OCI-M1 (cell line): ENCODE data around the gene SLC12A7.
"Not testable (repeated sequence)": the region's sequence is repeated elsewhere in the genome, so short reads cannot be mapped to it uniquely, and the experiment has no call there.

Experiments
- DNase-seq: peaks from one replicate; lab custom pipeline; 2025; lab: John Stamatoyannopoulos, UW

The SLC12A7 gene

DNA sequence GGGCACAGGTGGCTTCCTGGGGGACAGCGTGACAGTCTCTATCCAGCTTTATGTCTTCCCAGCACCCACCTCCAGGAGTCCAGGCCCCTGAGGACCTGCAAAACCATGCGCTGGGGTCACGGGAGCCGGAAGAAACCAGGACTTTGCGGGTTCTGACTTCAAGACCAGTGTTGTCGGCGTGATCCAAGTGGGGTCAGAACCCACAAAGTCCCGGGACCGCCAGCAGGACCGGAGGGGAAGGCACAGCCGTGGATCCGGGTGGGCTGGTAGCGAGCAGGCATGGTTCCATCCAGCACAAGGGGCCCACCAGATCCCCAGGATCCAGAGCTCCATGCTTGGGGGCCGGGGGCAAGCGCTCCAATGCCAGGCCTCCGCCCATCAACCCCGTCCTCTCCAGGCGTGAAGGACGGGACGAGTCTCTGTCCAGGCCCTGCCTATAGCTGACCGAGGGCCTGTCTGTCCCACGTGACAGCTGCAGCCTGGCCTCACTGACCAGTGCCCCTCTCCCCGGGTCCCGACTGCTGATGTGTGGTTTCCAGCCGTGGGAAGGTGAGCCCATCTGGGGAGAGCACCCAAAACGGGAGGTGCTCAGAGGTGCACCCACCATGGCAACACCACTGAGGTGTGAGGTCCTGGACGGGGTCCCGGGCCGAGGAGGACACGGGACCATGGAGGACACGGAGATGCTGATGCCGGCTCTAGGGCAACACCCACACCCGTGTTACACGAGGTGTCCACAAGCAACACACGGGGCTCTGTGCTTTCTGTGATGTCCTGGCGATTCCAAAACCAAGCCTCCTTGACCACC lies 48.9 kb downstream of the SLC12A7 start:
- no peak for DNase-seq

DNA sequence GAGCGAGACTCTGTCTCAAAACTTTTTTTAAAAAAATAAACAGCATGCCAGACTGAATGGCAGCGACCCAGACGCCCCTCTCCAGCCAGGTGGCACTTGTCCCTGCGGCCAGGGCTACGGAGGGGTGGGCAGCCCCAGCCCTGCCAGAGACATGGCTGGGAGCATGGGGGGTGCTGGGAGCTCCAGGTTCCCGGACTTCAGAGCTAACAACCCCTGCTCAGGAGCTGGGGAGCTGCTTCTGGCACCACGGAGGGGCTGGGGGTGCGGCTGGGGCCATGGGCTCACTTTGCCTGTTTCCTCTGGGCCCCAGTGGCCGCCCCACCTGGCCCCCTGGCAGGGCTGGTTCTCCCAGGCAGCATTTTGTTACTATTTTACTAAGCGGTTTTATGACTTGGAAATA lies 49.9 kb downstream of the SLC12A7 start:
- DNase-seq, result no peak

DNA sequence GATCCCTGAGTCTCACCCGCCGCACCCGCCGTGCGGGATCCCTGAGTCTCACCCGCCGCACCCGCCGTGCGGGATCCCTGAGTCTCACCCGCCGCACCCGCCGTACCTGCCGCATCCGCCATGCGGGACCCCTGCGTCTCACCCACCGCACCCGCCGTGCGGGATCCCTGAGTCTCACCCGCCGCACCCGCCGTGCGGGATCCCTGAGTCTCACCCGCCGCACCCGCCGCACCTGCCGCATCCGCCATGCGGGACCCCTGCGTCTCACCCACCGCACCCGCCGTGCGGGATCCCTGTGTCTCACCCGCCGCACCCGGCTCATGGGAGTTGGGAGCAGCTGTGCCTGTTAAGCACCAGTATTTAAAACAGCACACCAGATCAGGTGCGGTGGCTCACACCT lies 50.6 kb downstream of the SLC12A7 start:
- DNase-seq, result not testable (repeated sequence)

DNA sequence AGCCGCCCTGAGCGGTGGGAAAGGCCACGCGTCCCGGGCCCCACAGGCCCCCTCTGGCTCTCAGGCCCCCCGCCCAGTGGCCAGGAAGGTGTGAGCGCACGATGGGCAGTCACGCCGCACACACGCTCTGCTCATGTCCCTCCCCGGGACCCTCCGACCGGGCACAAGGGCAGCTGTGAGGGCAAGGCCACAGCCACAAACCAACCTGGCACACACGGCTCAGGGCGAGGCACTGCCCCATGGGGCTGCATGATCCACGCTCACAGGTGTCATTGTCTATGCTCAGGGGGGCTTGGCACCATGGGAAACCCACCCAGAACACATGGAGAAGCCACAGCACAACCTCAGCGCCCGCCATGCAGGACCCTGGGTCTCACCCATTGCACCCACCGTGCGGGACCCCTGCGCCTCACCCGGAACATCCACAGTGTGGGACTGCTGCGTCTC lies 51.3 kb downstream of the SLC12A7 start:
- no peak for DNase-seq

DNA sequence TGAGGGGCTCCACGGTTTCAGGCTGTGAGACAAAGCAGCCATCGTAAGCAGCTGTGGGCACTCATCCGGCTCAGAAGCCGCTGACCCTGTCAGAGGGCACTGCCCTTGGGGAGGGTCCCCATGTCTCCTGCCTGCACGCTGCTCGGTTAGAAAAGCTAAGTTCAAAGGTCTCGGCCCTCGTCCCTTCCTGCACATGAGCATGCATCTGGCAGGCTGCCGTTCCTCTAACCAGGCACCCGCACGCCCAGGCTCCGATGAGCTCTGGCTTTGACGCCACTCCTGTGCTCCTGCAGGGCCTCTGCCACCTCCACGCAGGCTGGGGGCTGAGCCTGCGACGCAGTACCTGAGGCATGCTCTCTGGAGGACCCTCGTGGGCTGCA lies 52.0 kb downstream of the SLC12A7 start:
- DNase-seq, result no peak

DNA sequence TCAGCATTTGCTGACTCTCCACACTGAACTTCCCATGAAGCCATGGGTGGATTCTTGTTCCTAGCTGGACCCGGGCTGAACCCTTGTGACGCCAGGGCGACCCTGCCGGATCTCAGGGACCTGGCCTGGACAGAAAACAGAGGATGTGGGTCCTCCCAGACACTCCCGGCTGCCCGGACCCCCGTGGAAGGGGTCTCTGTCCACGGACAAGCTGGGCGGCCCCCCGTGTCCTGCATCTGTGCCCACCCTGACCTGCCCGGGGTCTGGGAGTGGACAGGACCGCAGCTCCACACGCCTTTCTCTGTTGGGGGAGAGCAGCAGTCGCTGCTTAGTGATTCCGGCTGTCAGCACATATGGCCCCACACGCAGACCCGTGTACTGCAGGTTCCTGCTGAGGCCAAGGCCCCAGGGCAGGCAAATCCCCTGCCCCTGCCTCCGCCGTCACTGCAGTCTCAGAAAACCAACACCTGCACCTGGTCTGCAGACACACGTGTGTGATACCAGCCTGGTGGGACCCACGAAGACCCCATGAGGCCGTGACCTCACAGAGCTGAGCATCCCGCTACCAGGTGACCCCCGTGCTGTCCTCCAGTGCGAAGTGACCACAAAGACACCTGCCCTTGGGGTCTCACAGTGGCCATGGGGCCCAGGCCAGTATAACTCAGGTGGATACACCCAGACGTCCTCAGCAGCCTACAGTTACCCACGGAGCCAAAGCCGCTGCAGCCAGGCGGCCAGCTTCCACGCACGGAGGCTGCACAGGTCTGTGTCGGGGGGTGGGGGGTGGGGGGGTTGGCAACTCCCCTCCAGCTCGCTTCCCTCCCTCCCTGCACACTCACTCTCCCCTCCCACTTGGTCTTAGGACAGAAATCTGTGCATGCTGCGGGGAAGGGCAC lies 52.6 kb downstream of the SLC12A7 start:
- no peak for DNase-seq

DNA sequence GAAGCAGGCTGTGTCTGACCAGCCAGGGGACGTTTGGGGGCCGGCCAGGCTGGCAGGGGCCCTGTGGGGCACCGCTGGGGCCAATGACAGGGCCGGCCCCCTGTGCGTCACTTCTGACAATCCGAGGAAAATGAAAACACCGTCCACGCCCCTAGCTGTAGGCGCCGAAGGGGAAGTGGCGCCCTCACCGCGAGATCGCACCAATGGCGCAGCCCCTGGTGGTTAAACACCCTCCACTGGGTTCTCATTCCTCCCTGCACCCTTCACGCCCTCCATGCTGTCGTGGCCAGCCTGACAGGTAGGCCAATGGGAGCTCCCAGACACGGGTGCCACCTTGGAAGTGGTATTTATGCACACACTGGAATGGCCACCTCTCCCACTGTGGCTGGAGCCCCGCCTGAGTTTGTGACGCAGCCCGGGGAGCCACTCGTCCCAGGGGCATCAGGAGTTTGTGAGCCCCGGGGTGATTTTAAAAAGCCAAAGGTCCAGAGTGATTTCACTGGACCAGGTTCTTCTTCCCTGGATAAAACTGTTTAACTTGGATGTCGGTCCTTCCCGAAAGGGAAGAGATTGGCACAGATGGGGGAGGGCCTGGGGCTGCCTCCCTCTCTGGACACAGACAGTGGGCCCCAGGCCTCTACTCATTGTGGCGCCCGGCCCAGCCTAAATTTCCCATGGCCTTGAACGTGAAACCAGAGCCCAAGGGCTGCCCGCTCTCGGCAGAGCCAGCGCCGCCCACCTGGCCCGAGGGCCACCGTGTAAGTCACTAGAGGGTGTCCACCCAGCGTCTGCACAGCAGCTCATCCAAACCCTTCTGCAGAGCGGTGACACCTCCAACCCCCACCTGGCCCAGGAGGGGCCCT lies 53.5 kb downstream of the SLC12A7 start:
- no peak for DNase-seq

DNA sequence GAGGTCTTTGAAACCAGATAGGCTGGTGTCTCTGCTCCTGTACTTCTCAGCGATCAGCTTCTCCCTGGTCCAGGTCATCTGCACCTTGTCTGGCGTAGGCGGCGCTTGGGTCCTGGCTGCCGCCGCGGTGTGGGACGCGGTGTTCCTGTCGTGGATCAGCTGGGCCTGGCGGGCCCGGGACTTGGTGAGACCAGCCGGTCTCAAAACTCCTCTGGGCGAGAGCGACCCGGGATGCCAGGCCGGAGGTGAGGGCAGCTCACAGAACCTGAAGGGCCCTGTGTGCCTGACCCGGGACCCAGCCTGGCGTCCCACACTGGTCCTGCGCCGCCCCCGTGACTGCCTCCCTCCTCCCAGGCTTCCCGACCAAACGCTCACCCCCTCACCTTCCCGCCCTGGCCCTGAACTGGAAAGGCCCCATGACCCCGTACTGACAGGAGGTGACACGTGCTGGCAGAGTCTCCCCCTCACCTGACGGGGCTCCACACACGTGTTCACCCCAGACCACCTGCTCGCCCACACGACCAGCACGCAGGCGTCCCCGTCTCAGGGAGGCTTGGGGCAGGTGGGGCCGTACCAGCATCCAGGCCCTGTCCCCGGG lies 54.3 kb downstream of the SLC12A7 start:
- DNase-seq, result no peak

DNA sequence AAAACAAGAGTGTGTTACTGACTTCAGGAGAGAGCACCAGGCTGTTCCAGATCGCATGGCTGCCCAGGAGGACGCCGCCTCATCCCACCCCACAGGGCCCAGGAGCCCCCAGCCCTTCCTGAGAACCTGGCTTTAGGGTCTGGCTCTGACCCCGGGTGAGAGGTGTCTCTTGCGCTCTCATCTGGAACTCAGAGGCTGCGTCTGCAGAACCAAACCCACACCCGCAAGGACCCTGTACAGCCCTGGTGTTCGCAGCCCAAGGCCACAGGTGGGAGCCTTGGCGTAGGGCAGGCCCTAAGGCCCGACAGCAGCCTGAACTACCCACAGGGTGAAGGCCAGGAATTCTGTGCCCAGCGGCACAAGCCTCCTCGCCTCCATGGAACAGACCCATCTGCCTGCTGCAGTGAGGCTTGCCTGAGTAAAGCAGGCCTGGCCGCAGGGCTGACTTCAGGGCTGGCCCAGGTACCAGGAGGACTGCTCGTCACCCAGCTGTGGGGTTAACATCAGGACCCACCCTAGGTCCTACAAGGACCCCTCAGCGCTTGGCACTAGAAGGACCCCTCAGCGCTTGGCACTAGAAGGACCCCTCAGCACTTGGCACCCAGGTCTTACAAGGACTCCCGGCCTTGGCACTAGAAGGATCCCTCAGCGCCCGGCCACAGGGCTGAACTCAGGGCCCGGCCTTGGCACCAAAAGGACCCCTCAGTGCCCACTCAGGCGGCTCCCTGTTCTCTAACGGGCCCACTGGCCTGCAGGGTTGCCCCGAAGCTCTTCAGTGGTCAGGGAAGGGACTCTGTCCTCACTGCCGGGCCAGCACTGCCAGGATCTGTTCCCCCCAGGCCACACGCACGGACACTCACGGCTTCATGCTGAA lies 55.0 kb downstream of the SLC12A7 start:
- DNase-seq, result no peak

DNA sequence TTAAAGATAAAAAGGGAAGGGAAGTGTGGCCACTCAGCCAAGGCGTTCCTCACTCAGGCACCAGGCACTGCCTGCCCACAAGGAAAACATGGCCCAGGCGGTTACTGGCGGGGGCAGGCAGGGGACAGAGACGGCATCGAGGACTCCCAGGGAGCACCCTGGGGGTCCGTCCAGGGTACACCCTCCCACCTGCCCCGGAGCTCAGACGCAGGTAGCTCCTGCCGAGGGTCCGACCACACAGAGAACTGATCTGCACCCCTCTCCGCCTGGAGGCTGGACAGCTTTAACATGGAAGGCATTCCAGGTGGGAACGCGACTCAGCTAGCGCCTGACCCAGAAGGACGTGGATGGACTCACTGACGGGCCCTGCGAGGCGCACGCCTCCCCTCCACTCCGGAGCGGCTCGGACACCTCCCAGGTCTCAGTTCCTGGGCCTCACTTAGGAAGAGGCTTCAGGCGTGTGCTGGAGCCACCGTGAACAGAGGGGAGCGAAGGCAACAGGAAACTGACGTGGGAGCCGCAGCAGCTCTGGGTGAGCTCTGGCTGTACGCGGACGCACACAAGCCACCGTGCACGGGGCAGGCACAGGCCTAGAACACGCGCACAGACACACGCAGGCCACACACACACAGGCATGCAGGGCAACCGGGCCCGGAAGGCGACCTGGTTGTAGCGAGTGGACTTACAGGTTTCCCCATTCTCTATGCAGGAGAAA lies 55.8 kb downstream of the SLC12A7 start:
- no peak for DNase-seq

DNA sequence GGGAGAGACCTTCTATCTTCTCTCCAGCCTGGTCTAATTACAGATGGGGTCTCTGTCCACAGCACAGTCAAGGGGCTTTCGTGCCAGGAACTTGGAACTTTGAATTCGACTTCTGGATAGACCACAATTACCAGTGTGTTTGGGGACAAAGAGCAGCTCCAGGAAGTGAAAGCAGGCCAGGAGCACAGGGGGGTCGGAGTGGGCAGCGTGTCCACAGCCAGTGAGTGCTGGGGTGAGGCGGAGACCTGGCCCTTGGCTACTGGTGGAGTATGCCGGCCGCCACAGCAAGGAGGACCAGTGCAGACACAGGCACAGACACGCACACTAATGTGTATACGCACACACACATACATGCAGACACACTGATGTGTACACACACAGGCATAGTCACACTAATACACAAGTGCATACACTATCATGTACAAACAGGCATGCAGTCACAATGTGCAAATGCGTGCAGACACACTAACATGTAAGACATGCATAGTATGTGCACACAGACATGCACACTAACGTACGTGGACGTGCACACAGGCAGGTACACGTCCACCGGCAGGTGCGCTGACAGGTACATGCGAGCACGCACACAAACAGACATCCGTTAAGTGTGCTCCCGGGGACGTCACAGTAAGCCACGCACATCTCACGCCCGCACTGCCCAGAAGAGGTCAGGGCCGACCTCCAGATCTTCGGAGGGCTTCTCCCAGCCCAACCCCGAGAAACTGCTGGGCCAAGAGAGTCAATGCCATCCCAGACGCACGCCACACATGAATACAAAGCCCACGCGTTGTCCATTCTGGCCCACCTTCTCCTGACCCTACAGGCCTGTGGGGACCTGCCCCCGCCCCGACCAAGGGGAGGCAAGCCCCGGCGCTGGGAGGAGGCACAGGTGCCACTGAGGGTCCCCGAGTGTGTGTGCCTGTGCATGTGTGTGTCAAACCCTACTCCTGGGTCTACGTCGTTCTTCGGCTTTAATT lies 56.8 kb downstream of the SLC12A7 start:
- no peak for DNase-seq

DNA sequence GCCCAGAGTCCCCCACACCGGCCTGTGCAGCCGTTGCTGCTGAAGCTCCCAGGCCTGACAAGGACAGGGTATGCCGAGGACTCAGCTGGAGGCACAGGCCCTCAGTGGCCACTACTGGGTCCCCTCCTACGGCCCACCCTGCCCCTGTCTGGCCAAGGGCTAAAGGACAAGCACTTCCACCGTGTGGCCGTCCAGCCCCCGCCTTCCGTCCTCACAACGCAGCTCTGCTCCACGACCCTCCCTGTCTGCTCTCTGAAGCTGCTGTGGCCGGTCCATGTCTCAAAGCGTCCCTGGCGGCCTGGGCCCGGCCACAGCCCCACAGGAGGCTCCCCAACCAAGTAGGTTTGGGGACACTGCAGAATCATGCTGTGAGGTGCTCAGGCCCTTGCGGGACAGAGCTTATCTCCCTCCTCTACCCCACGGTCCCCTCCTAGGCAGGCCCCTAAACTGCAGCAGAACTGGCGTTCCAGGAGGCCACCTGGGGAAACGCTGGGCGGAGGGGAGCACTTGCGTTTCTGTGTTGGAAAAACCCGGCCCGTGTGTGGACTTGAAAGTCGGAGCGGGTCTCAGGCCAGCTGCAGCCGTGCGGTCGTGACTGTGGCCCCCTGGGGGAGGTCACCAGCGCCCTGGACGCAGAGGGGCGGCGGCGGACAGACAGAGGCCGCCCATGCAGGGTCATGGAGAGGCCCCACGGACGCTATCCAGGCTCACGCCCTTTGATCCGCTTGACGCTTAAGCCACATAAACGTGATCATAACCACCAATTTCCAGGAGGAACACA lies 57.7 kb downstream of the SLC12A7 start:
- DNase-seq, result no peak

DNA sequence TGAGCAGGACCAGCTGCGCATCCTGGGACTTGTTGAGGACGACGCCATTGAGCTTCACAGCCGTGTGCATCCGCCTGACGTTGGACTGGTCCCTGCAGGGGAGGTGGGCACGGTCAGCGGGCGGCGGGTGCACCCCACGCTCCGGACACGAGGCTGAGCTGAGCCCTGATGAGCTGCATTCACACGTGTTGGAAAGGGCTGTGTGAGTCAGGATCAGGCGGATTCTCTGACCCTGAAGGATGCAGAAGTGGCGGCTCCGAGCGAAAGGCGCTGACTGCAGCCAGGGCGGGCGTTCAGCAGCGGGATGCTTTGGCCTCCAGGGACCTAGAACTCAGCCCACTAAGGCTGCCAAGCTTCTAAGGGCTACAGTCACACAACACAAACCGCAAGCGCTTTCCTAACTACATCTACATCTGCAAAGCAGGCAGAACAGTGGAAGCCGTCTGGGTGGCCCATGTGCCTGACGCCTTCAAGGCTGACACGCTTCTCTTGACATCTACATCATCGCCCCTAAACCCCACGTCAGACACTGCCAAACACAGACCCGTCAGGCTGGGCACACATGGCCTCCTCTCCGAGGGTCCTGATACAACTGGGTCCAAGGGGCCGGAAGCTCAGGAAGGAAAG lies 58.4 kb downstream of the SLC12A7 start:
- no peak for DNase-seq

DNA sequence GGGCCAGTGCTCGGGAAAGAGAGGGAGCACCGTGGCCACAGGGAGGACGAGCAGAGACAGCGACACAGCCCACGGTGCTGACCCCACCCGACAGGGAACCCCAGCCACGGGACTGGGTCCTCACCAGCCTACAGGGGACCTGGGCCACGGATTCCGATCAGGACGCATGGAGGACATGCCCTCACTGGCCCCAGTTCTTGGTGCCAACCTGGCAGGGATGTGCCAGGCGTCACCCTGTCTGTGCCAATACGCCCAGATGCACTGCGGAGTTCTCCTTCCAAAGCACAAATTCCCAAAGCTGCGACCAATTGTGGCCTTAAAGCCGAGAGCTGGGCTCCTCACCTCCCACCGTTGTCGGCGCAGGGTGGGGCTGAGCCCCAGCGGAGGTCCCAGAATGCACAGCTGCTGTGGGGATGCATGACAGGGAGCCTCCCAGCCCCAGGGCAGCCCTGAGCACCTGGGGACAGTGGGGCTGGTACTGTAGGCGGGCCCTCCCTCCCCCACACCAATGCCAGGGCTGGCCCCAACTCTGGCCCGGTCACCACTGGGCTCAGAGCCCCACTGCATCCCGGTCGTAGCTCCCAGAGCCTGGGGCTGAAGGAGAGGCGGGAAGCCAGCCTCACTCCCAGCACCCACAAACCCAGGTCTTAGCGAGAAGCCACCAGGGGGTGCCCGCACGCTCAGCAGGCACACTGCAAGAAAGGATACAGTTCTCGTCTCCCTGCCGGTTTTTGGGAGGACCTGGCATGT lies 59.0 kb downstream of the SLC12A7 start:
- DNase-seq, result no peak

DNA sequence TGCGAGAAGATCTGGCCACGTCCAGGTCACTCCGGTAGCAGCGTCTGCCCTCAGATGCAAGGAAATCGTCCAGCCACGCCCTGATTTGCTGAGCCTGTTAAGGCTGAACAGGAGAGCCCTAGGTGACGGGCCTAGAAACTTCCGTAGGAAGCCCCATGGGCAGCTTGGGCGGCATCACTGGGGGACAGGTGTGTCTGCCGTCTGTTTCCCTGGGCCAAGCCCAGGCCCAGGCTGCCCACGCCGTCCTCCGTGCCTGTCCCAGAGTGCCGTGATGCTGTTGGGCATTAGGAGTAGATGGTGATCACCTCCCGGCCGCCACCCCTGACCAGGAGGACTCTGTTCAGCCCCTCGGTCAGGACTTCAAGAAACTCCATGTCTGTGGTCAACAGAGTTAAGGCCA lies 59.8 kb downstream of the SLC12A7 start:
- DNase-seq, result no peak

DNA sequence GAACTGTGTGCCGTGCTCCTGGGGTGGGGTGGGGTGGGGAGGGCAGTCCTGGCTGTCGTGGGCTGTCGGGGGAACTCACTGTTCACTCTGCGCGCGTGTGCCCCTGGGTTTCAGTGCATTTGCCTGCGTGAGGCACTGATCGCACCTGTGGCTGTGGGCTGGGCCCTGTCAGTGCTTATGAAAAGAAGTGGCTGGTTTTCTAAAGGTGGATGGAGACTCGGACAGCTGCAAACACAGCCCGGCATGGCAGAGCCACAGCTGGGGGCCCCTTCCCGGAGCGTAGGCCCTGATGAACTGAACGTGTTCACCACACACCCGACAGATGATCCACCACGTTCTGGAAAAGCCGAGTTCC lies 60.5 kb downstream of the SLC12A7 start:
- DNase-seq, result no peak
